NCI-H345 (cell line): ENCODE data around the gene PCSK6.

Experiments used
- DNase-seq: peaks from one replicate; lab custom pipeline; 2025; lab: John Stamatoyannopoulos, UW

The PCSK6 gene

GRCh38 chr15:101397521-101398003 is 91.9 kb downstream of the PCSK6 start:
- no peak for DNase-seq

GRCh38 chr15:101396484-101397261 is 92.8 kb downstream of the PCSK6 start:
- no peak for DNase-seq

GRCh38 chr15:101394654-101395053 is 94.9 kb downstream of the PCSK6 start:
- DNase-seq: no peak

GRCh38 chr15:101394056-101394630 is 95.4 kb downstream of the PCSK6 start:
- DNase-seq: no peak

- no peak for DNase-seq
Measured at GRCh38 chr15:101393172-101393571, 96.3 kb downstream of the PCSK6 start.

- DNase-seq: no peak
Measured at GRCh38 chr15:101391981-101392640, 97.4 kb downstream of the PCSK6 start.

GRCh38 chr15:101391431-101391830 is 98.1 kb downstream of the PCSK6 start:
- no peak for DNase-seq

GRCh38 chr15:101390462-101390861 is 99.0 kb downstream of the PCSK6 start:
- no peak for DNase-seq

GRCh38 chr15:101390060-101390459 is 99.4 kb downstream of the PCSK6 start:
- no peak for DNase-seq

GRCh38 chr15:101389362-101389761 is 100.1 kb downstream of the PCSK6 start:
- DNase-seq: no peak

- DNase-seq: no peak
Measured at GRCh38 chr15:101388046-101388445, 101.5 kb downstream of the PCSK6 start.

- DNase-seq: no peak
Measured at GRCh38 chr15:101387574-101387973, 101.9 kb downstream of the PCSK6 start.

- no peak for DNase-seq
Measured at GRCh38 chr15:101386967-101387366, 102.5 kb downstream of the PCSK6 start.

- DNase-seq: no peak
Measured at GRCh38 chr15:101386006-101386405, 103.5 kb downstream of the PCSK6 start.

GRCh38 chr15:101384276-101384675 is 105.2 kb downstream of the PCSK6 start:
- DNase-seq: no peak

GRCh38 chr15:101382544-101382943 is 107.0 kb downstream of the PCSK6 start:
- no peak for DNase-seq

GRCh38 chr15:101381671-101382212 is 107.8 kb downstream of the PCSK6 start:
- DNase-seq: no peak

- no peak for DNase-seq
Measured at GRCh38 chr15:101380146-101380545, 109.4 kb downstream of the PCSK6 start.

- DNase-seq: no peak
Measured at GRCh38 chr15:101379647-101380046, 109.9 kb downstream of the PCSK6 start.

- DNase-seq: no peak
Measured at GRCh38 chr15:101378879-101379278, 110.6 kb downstream of the PCSK6 start.

GRCh38 chr15:101378171-101378755 is 111.2 kb downstream of the PCSK6 start:
- no peak for DNase-seq

- no peak for DNase-seq
Measured at GRCh38 chr15:101376615-101377395, 112.7 kb downstream of the PCSK6 start.
